Measurements from ENCODE around the gene BCR. TPM values are rescaled to one million over a fixed set of nuclear protein-coding genes. Genes with fewer than 3 reads are reported as not detected.

Gene BCR
- polyA plus RNA-seq, 1 donor (not counting 4 experiments of a cell fraction or from before 2014, with no cell fraction given) = 25.8 TPM

- Histone ChIP-seq H3K9me1 (ENCODE audit: control insufficient read depth, extremely low read depth, insufficient read depth, low read length) (peaks cover 3% of the 10 kb centered on the region), H3K4me3 (ENCODE audit: control insufficient read depth in 2 of 3, extremely low read depth in 1 of 3, insufficient read depth in 2 of 3, low read depth in 1 of 3, low read length in 3 of 3) (no peak overlapping the region), H3K36me3 (ENCODE audit: control insufficient read depth in 2 of 2, extremely low read depth in 1 of 2, insufficient read depth in 2 of 2, low read length in 2 of 2) (peaks cover 0 to 2% of the 10 kb centered on the region in 2 experiments), H3K9me3 (ENCODE audit: control insufficient read depth, low read depth, low read length) (peaks cover under 1% of the 10 kb centered on the region), H3K4me2 (ENCODE audit: control insufficient read depth, extremely low read depth, insufficient read depth, low read depth, low read length) (no peak overlapping the region), H4K20me1 (ENCODE audit: control insufficient read depth, extremely low read depth, insufficient read depth, low read length) (no peaks in the 10 kb centered on the region), H2AFZ (ENCODE audit: control insufficient read depth, low read length) (no peak overlapping the region), H3K79me2 (ENCODE audit: control insufficient read depth, insufficient read depth, low read length) (peaks cover 78% of the 10 kb centered on the region), H3K27me3 (ENCODE audit: control insufficient read depth, extremely low read depth, insufficient read depth, low read length) (no peaks in the 10 kb centered on the region), H3K9ac (ENCODE audit: control insufficient read depth, extremely low read depth, insufficient read depth, low read length) (no peak overlapping the region), H3K27ac (ENCODE audit: control insufficient read depth, insufficient read depth, low read length) (no peak overlapping the region), H3K4me1 (ENCODE audit: control insufficient read depth, extremely low read depth, insufficient read depth, low read length) (peaks cover 70% of the 10 kb centered on the region)
- TF ChIP-seq EZH2 (IDR thresholded peaks at IDR 0.05; ENCODE audit: low read length) = no peak
- TF ChIP-seq, protein P1, sequence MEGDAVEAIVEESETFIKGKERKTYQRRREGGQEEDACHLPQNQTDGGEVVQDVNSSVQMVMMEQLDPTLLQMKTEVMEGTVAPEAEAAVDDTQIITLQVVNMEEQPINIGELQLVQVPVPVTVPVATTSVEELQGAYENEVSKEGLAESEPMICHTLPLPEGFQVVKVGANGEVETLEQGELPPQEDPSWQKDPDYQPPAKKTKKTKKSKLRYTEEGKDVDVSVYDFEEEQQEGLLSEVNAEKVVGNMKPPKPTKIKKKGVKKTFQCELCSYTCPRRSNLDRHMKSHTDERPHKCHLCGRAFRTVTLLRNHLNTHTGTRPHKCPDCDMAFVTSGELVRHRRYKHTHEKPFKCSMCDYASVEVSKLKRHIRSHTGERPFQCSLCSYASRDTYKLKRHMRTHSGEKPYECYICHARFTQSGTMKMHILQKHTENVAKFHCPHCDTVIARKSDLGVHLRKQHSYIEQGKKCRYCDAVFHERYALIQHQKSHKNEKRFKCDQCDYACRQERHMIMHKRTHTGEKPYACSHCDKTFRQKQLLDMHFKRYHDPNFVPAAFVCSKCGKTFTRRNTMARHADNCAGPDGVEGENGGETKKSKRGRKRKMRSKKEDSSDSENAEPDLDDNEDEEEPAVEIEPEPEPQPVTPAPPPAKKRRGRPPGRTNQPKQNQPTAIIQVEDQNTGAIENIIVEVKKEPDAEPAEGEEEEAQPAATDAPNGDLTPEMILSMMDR (optimal IDR thresholded peaks at IDR 0.05 in 1 of 3, IDR thresholded peaks at IDR 0.05 in 1 of 3, conservative IDR thresholded peaks at IDR 0.05 in 1 of 3; ENCODE audit: extremely low read depth in 1 of 3, insufficient read depth in 2 of 3, low read length in 3 of 3) = no peak
- FAIRE-seq = no peak
- dilution Hi-C loops (cut with MboI; ENCODE audit: extremely low pct_ligation_motif_present, low sequenced_read_pairs) = no loop called here
- DNase-seq (ENCODE audit: low read depth, low spot score) = no peak
These were observed 43.4 kb downstream of the BCR start for GRCh38 chr22:23223569-23224317.

- no peaks in the 10 kb centered on the region for H4K20me1 ChIP-seq (ENCODE audit: control insufficient read depth, extremely low read depth, insufficient read depth, low read length)
- FAIRE-seq (no peak), DNase-seq (ENCODE audit: low read depth, low spot score) (no peak)
- H2AFZ ChIP-seq (ENCODE audit: control insufficient read depth, low read length) = no peak overlapping the region
- TF ChIP-seq, protein P1 (optimal IDR thresholded peaks at IDR 0.05 in 1 of 3, IDR thresholded peaks at IDR 0.05 in 1 of 3, conservative IDR thresholded peaks at IDR 0.05 in 1 of 3; ENCODE audit: extremely low read depth in 1 of 3, insufficient read depth in 2 of 3, low read length in 3 of 3) = no peak
- no peak for TF ChIP-seq EZH2 (IDR thresholded peaks at IDR 0.05; ENCODE audit: low read length)
- peaks cover 3% of the 10 kb centered on the region for H3K9me1 ChIP-seq (ENCODE audit: control insufficient read depth, extremely low read depth, insufficient read depth, low read length)
- peak overlapping the region in 1 of 3 experiments; percentile 11 for H3K4me3 ChIP-seq (ENCODE audit: control insufficient read depth in 2 of 3, extremely low read depth in 1 of 3, insufficient read depth in 2 of 3, low read depth in 1 of 3, low read length in 3 of 3)
- peaks cover 61% of the 10 kb centered on the region for H3K4me1 ChIP-seq (ENCODE audit: control insufficient read depth, extremely low read depth, insufficient read depth, low read length)
- no peak overlapping the region for H3K9ac ChIP-seq (ENCODE audit: control insufficient read depth, extremely low read depth, insufficient read depth, low read length)
- peaks cover 2% of the 10 kb centered on the region for H3K9me3 ChIP-seq (ENCODE audit: control insufficient read depth, low read depth, low read length)
- dilution Hi-C loops (cut with MboI; ENCODE audit: extremely low pct_ligation_motif_present, low sequenced_read_pairs) = loop anchor here (5.0 kb wide), 1 partner anchor 38 kb away; no protein-coding TSS in a partner anchor
- H3K27me3 ChIP-seq (ENCODE audit: control insufficient read depth, extremely low read depth, insufficient read depth, low read length) = no peaks in the 10 kb centered on the region
- H3K4me2 ChIP-seq (ENCODE audit: control insufficient read depth, extremely low read depth, insufficient read depth, low read depth, low read length) = peak overlapping the region; percentile 83
- H3K27ac ChIP-seq (ENCODE audit: control insufficient read depth, insufficient read depth, low read length) = peak overlapping the region; percentile 81
- H3K79me2 ChIP-seq (ENCODE audit: control insufficient read depth, insufficient read depth, low read length) = peaks cover 81% of the 10 kb centered on the region
- peaks cover 0 to 2% of the 10 kb centered on the region in 2 experiments for H3K36me3 ChIP-seq (ENCODE audit: control insufficient read depth in 2 of 2, extremely low read depth in 1 of 2, insufficient read depth in 2 of 2, low read length in 2 of 2)
These were observed 44.5 kb downstream of the BCR start for GRCh38 chr22:23224846-23225245.
